ENCODE results near the gene CCDC12. TPM values are rescaled to one million over a fixed set of nuclear protein-coding genes. Genes with fewer than 3 reads are reported as not detected.
A peak's percentile ranks its signal among the peaks of the same experiment; 100 is the strongest.

Gene CCDC12
- total and polyA plus RNA-seq, 2 of the 13 experiments (the other 11 are each of a cell fraction or from before 2014, with no cell fraction given) = 30.1 to 49.5 TPM

GRCh38 chr3:46978985-46979944 is 2.7 kb upstream of the CCDC12 start, which contains the start of gene NBEAL2 (continued):
- peak; percentile 82 for TF ChIP-seq SAP130 (CRISPR knock-in tag; IDR thresholded peaks at IDR 0.05; ENCODE audit: low read depth)
- TF ChIP-seq ASH2L (IDR thresholded peaks at IDR 0.05; ENCODE audit: insufficient read length, low read depth, low read length) = no peak
- no peak for TF ChIP-seq JUN (CRISPR knock-in tag; IDR thresholded peaks at IDR 0.05)
- TF ChIP-seq ZBTB25 (CRISPR knock-in tag; IDR thresholded peaks at IDR 0.05) = peak; percentile 70
- TF ChIP-seq PRPF4 (IDR thresholded peaks at IDR 0.05; ENCODE audit: low read depth, low read length, poor library complexity, severe bottlenecking) = no peak
- no peak for TF ChIP-seq ZNF317 (CRISPR knock-in tag; IDR thresholded peaks at IDR 0.05)
- TF ChIP-seq RFX1 (IDR thresholded peaks at IDR 0.05) = no peak
- TF ChIP-seq CCAR2 (optimal IDR thresholded peaks at IDR 0.05; ENCODE audit: low read depth, low read length) = no peak
- TF ChIP-seq LBX2 (CRISPR knock-in tag; IDR thresholded peaks at IDR 0.05; ENCODE audit: borderline replicate concordance) = peak; percentile 54; the same call in 1 of the 2 replicates
- TF ChIP-seq FLYWCH1 (CRISPR knock-in tag; IDR thresholded peaks at IDR 0.05) = no peak
- peak; percentile 79 for TF ChIP-seq ELF3 (CRISPR knock-in tag; IDR thresholded peaks at IDR 0.05)
- TF ChIP-seq RFX3 (CRISPR knock-in tag; IDR thresholded peaks at IDR 0.05) = no peak
- no peak for TF ChIP-seq ZNF235 (CRISPR knock-in tag; IDR thresholded peaks at IDR 0.05; ENCODE audit: borderline replicate concordance)
- TF ChIP-seq SAFB2 (CRISPR knock-in tag; IDR thresholded peaks at IDR 0.05; ENCODE audit: borderline replicate concordance, low read depth) = no peak; the same call in 1 of the 2 replicates
- TF ChIP-seq ZNF644 (CRISPR knock-in tag; IDR thresholded peaks at IDR 0.05; ENCODE audit: low read depth) = no peak
- TF ChIP-seq GPN1 (CRISPR knock-in tag; IDR thresholded peaks at IDR 0.05; ENCODE audit: borderline replicate concordance) = no peak
- no peak for TF ChIP-seq ZNF30 (CRISPR knock-in tag; IDR thresholded peaks at IDR 0.05)
- TF ChIP-seq NONO (IDR thresholded peaks at IDR 0.05) = no peak
- no peak for TF ChIP-seq NONO (CRISPR knock-in tag; conservative IDR thresholded peaks at IDR 0.05)
- TF ChIP-seq ZNF530 (CRISPR knock-in tag; IDR thresholded peaks at IDR 0.05; ENCODE audit: low read depth) = no peak
- TF ChIP-seq ZNF367 (CRISPR knock-in tag; IDR thresholded peaks at IDR 0.05; ENCODE audit: borderline replicate concordance) = no peak; the same call in 1 of the 2 replicates
- TF ChIP-seq ZNF205 (CRISPR knock-in tag; IDR thresholded peaks at IDR 0.05) = no peak
- TF ChIP-seq ZNF331 (CRISPR knock-in tag; IDR thresholded peaks at IDR 0.05) = peak; percentile 30; the same call in 1 of the 2 replicates
- peak; percentile 21; the same call in 1 of the 2 replicates for TF ChIP-seq RNF2 (conservative IDR thresholded peaks at IDR 0.05; ENCODE audit: low read depth)
- TF ChIP-seq TAF15 (IDR thresholded peaks at IDR 0.05; ENCODE audit: low read depth, low read length, poor library complexity, severe bottlenecking) = no peak
- 0 out of 2 replicates have a peak, but pooled peaks have one; percentile 28 for TF ChIP-seq RELA (CRISPR knock-in tag; IDR thresholded peaks at IDR 0.05)
- TF ChIP-seq SPEN (CRISPR knock-in tag; IDR thresholded peaks at IDR 0.05; ENCODE audit: low read depth) = peak; percentile 25; the same call in 1 of the 2 replicates
- no peak for TF ChIP-seq ZNF282 (IDR thresholded peaks at IDR 0.05; ENCODE audit: partially characterized antibody)
- TF ChIP-seq ZKSCAN5 (CRISPR knock-in tag; IDR thresholded peaks at IDR 0.05) = no peak
- no peak for TF ChIP-seq ZNF598 (CRISPR knock-in tag; IDR thresholded peaks at IDR 0.05; ENCODE audit: borderline replicate concordance)
- no peak for TF ChIP-seq RCOR2 (CRISPR knock-in tag; IDR thresholded peaks at IDR 0.05)
- peak; percentile 69 for TF ChIP-seq RXRB (CRISPR knock-in tag; IDR thresholded peaks at IDR 0.05; ENCODE audit: borderline replicate concordance)
- peak; percentile 85 for TF ChIP-seq ZMAT3 (CRISPR knock-in tag; conservative IDR thresholded peaks at IDR 0.05)
